HCT116 (cell line): ENCODE data around the gene PDE1C.

ENCODE experiments used
- CEBPB ChIP-seq: IDR thresholded peaks from 2 replicates; pipeline ENCODE4 v1.6.1; 2012; ENCODE audit warnings: low read depth
- ELF1 ChIP-seq: IDR thresholded peaks from 2 replicates; pipeline ENCODE4 v1.6.1; 2012; ENCODE audit warnings: low read depth, borderline replicate concordance
- EZH2 ChIP-seq: fragments of 200-600 bp; sonication (generic); IDR thresholded peaks from 2 replicates; pipeline ENCODE4 v1.6.1; 2017; ENCODE audit warnings: antibody characterized with exemption, mixed run types
- MAX ChIP-seq: IDR thresholded peaks from 2 replicates; pipeline ENCODE4 v1.6.1; 2012
- POLR2A ChIP-seq: IDR thresholded peaks from 2 replicates; pipeline ENCODE4 v1.7.0; 2011; ENCODE audit warnings: borderline replicate concordance; ENCODE audit not compliant: insufficient read depth, insufficient read length; ENCODE audit errors: extremely low read depth
- RAD21 ChIP-seq: IDR thresholded peaks from 2 replicates; pipeline ENCODE4 v1.6.1; 2012; ENCODE audit warnings: low read depth, mild to moderate bottlenecking
- SIN3A ChIP-seq: IDR thresholded peaks from 2 replicates; pipeline ENCODE4 v1.6.1; 2012; ENCODE audit warnings: low read depth
- SP1 ChIP-seq: IDR thresholded peaks from 2 replicates; pipeline ENCODE4 v1.6.1; 2012; ENCODE audit warnings: low read depth
- SRF ChIP-seq: IDR thresholded peaks from 2 replicates; pipeline ENCODE4 v1.6.1; 2012; ENCODE audit warnings: low read depth
- TCF7L2 ChIP-seq: IDR thresholded peaks from 2 replicates; pipeline ENCODE4 v1.7.0; 2011; ENCODE audit warnings: borderline replicate concordance, inconsistent platforms; ENCODE audit not compliant: insufficient read depth, insufficient read length; ENCODE audit errors: extremely low read depth
- YY1 ChIP-seq: IDR thresholded peaks from 2 replicates; pipeline ENCODE4 v1.6.1; 2011; ENCODE audit warnings: low read length, low read depth, moderate library complexity, mild to moderate bottlenecking; ENCODE audit not compliant: insufficient replicate concordance; ENCODE audit errors: extremely low read depth
- TF ChIP-seq, protein P1 (sequence below), 3 experiments: fragments of 200-600 bp in 1 of 3; sonication (generic) in 1 of 3; IDR thresholded peaks in 2 of 3; conservative IDR thresholded peaks in 1 of 3; 2 replicates each; pipeline ENCODE4 v1.5.1; 2012 to 2017; ENCODE audit warnings: low read depth in 2 of 3, low read length in 2 of 3, antibody characterized with exemption in 1 of 3, borderline replicate concordance in 1 of 3, control low read depth in 1 of 3, mild to moderate bottlenecking in 1 of 3, mixed read lengths in 1 of 3, mixed run types in 1 of 3, moderate library complexity in 1 of 3; ENCODE audit not compliant: insufficient read depth in 1 of 3
- TF ChIP-seq, protein P2 (sequence below): IDR thresholded peaks from 2 replicates; pipeline ENCODE4 v1.6.1; 2012; ENCODE audit warnings: low read depth

DNA sequence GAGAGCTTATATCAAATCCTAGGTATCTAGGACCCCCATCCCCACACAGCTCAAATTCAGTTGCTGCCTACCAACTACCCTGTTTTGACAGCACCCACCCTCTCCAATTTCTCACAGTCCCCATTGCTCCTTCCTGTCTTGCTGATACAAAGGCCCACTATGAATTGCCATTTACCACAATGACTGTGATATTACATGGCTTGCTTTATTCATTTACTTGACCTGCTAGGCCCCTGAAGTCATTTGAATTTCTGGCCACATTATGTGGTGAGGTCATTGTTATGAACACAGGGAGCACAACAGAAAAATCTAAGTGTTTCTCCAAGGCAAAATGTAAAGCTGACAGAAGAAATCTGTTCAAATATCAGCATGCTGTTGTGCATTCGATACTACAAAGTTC lies 281.8 kb downstream of the PDE1C start:
- TF ChIP-seq POLR2A (no peak), EZH2 (no peak), SRF (no peak), YY1 (no peak), CEBPB (no peak), TCF7L2 (no peak), SP1 (no peak), RAD21 (no peak), ELF1 (no peak), MAX (no peak), SIN3A (no peak)
- TF ChIP-seq, protein P1, sequence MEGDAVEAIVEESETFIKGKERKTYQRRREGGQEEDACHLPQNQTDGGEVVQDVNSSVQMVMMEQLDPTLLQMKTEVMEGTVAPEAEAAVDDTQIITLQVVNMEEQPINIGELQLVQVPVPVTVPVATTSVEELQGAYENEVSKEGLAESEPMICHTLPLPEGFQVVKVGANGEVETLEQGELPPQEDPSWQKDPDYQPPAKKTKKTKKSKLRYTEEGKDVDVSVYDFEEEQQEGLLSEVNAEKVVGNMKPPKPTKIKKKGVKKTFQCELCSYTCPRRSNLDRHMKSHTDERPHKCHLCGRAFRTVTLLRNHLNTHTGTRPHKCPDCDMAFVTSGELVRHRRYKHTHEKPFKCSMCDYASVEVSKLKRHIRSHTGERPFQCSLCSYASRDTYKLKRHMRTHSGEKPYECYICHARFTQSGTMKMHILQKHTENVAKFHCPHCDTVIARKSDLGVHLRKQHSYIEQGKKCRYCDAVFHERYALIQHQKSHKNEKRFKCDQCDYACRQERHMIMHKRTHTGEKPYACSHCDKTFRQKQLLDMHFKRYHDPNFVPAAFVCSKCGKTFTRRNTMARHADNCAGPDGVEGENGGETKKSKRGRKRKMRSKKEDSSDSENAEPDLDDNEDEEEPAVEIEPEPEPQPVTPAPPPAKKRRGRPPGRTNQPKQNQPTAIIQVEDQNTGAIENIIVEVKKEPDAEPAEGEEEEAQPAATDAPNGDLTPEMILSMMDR (IDR thresholded peaks at IDR 0.05 in 2 of 3, conservative IDR thresholded peaks at IDR 0.05 in 1 of 3; ENCODE audit: borderline replicate concordance in 1 of 3, insufficient read depth in 1 of 3, low read depth in 2 of 3, low read length in 2 of 3), result no peak
- TF ChIP-seq, protein P2, sequence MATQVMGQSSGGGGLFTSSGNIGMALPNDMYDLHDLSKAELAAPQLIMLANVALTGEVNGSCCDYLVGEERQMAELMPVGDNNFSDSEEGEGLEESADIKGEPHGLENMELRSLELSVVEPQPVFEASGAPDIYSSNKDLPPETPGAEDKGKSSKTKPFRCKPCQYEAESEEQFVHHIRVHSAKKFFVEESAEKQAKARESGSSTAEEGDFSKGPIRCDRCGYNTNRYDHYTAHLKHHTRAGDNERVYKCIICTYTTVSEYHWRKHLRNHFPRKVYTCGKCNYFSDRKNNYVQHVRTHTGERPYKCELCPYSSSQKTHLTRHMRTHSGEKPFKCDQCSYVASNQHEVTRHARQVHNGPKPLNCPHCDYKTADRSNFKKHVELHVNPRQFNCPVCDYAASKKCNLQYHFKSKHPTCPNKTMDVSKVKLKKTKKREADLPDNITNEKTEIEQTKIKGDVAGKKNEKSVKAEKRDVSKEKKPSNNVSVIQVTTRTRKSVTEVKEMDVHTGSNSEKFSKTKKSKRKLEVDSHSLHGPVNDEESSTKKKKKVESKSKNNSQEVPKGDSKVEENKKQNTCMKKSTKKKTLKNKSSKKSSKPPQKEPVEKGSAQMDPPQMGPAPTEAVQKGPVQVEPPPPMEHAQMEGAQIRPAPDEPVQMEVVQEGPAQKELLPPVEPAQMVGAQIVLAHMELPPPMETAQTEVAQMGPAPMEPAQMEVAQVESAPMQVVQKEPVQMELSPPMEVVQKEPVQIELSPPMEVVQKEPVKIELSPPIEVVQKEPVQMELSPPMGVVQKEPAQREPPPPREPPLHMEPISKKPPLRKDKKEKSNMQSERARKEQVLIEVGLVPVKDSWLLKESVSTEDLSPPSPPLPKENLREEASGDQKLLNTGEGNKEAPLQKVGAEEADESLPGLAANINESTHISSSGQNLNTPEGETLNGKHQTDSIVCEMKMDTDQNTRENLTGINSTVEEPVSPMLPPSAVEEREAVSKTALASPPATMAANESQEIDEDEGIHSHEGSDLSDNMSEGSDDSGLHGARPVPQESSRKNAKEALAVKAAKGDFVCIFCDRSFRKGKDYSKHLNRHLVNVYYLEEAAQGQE, result no peak
